Erythroblast (primary cell): ENCODE measurements around the gene NRXN3.

Source experiments
- DNase-seq, 2 experiments: peaks; one replicate each; lab custom pipeline; 2025; lab: John Stamatoyannopoulos, UW
- GATA1 ChIP-seq: IDR thresholded peaks from 2 replicates; pipeline ENCODE4 v1.6.1; 2011; ENCODE audit warnings: low read depth, mild to moderate bottlenecking, control low read depth, low read length, moderate library complexity
- POLR2A ChIP-seq: IDR thresholded peaks from 2 replicates; pipeline ENCODE4 v1.6.1; 2011; ENCODE audit warnings: mild to moderate bottlenecking, low read length

The NRXN3 gene

DNA sequence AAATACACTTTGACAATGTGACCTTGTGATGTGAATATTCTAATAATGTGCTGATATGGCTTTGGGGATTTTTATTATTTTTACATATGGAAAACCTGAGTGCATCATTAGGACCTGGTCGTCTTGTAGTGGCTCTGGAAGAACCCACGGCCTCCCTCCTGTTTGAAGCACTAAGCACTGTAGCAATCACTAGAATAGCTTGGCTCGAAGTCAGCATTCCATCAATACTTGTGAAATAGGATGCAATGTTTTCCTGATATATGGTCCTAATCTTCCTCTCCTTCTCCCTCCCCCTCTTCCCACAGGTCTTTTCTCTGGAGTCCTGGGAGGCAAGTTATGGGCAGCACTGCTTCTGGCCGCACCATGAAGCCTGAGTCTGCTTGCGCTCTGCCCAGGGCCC is 71.9 kb downstream of the NRXN3 start:
- TF ChIP-seq POLR2A (no peak), GATA1 (no peak)
- no peak for DNase-seq

DNA sequence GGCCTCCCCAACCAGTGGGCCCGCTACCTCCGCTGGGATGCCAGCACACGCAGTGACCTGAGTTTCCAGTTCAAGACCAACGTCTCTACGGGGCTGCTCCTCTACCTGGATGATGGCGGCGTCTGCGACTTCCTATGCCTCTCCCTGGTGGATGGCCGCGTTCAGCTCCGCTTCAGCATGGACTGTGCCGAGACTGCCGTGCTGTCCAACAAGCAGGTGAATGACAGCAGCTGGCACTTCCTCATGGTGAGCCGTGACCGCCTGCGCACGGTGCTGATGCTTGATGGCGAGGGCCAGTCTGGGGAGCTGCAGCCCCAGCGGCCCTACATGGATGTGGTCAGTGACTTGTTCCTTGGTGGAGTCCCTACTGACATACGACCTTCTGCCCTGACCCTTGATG is 73.0 kb downstream of the NRXN3 start:
- TF ChIP-seq POLR2A (no peak), GATA1 (no peak)
- DNase-seq: no peak

DNA sequence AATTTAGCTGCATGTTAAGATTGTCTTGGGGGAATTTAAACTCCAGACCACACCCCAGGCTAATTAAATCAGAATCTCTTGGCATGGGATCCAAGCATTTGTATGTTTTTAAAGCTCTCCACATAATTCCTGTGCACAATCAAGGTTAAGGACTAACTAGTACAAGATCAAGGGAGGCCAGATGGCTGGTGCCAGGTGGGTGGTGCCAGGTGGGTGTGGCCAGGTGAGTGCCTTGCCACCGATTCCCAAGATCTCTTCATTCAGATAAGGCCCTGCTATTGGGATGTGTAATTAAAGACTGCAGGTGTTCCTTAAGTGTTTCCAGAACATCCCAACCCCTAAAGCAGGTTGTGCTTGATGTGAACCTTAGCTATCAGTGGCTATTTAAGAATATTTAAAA is 75.1 kb downstream of the NRXN3 start:
- no peak for TF ChIP-seq GATA1
- no peak for TF ChIP-seq POLR2A
- DNase-seq: no peak

DNA sequence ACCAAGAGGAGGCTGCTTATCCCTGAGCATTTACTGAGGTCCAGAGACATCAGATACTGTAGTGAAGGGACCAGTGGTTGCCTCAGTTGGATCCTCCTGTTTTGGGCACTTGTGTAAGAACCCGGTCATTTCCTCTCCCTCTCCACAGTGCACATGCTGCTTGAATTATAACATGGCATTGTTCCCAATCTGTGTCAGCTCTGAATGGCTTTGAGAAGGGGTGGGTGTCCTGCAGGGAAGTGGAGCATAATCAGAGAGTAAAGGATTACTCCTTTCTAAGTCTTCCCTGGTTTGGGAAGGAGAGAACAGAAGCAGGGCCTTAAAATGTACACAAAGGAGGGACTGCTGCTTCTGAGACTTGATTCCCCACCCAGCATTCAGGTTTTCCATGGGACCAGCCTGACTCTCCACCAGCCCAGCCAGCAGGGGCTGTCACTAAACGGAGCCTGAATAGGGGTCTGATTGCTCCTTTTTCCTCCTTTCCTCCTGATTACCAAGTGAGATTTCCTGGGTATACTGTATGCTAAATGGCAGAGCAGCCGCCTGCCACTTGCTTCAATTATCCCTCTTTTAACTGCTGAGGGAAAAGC is 78.4 kb downstream of the NRXN3 start:
- TF ChIP-seq POLR2A (no peak), GATA1 (no peak)
- no peak for DNase-seq

DNA sequence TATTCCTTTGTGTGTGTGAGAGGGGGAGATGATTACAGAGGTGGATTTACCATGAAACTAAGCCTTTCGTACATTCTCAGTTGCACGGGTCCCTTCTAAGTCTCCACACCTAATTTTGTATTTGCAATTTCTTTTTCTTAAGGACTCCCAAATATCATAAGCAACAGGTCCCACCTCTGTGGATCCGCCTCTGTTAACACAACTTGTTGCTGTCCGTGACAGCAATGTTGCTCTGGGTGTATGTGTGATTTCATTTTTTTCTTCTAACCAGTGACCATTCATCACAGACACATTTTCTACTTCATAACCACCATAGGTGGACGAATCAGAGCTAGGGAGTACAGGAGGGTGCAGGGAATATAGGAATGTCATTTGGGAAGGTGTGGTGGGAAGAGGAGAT is 81.1 kb downstream of the NRXN3 start:
- DNase-seq: no peak
- TF ChIP-seq GATA1 (no peak), POLR2A (no peak)

DNA sequence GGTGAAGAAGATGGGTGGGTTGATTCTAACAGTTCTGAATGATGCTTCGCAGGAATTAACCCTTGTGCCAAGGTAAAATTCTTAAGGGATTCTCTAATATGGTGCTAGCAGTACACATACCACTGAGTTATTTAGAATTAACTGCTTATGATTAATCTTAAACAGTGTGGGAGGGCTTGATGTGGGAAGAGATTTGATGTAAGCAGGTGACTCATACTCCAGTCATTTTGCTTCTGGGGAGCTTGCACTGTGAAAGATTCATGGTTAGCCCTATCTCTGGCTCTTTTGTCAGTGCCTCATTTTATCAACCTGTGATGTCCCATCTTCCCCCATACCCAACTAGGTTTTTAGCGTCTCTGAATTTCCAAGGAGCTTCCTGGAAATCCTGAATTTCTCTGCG is 83.8 kb downstream of the NRXN3 start:
- TF ChIP-seq POLR2A: no peak
- TF ChIP-seq GATA1: no peak
- DNase-seq: no peak

DNA sequence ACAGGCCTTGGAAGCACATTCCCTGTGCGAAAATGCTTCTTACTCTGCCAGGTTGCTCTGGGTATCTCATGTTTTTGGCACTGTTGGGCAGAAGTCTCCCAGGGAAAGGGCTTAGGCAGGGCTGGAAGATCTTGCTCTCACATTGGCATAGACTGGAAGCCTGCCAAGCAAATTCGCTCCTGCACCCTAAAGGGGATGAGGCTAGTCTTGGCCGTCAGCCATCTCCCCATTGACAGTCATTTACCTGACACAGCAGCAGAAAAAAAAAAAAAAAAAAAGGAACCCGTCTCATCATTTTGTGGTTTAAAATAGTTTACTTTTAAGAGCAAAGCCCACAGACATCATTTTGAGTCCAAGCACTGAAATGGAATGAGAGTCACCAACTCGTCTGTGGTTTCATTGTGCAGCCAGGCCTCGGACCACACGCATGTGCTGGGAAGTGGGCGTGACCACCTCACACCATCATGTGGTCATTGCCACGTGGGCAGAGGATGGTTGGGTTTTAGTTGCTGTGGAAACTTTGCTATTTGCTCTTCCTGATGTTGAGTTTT is 84.8 kb downstream of the NRXN3 start:
- TF ChIP-seq GATA1 (no peak), POLR2A (no peak)
- DNase-seq: no peak

DNA sequence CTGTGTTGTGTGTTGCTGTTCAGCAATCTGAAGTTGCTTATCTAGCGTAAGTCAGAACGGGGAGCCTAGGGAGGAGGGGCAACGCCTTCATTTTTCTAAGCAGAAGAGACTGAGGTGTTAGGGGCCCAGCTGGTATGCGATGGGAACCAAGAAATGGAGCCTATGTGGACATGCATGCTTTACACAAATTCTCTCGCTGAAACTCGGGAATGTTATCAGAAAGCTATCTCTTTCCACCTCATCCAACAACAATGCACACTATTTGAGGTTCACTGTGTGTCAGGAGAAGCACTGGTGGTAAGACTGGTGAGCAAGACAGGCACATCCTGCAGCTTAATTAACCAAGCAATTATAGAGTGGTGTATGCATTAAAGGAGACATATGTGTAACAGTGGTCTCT is 89.7 kb downstream of the NRXN3 start:
- TF ChIP-seq GATA1 (no peak), POLR2A (no peak)
- peak in 1 of 2 experiments; percentile 14 for DNase-seq

DNA sequence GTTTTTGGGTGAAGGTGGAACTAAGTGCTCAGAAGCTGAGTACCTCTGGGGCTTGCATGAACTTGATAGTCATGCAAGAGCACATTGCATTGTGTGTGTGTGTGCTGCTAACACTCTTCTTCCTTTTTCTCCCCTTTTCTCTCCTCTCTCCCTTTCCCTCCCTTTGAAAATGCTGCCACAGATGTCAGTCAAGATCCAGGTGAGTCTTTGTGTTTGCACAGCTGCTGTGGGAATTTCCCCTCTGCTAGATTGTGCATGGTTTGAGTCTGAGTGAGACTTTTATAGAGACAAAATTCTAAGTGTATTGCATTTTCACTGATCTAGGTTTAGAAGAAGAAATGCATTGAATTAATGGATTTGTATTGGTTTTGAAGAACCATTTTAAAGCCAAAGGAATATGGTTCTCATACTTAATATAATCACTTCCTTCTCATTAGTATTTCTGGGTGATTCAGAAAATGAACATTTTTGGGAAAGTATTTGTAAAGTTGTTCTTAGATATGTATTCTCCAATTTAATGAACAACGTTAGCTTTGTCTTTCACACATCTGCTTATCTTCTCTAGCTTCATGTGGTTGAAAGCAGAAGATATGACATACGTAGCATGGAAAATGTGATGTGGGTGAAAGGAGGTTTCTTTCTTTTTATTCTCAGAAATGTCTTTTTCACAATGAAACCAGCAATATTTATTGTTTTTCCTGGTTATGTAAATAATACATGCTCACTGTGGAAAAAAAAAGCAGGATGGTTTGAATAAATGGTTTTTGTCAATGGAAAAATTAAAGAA is 108.5 kb downstream of the NRXN3 start:
- no peak for TF ChIP-seq POLR2A
- TF ChIP-seq GATA1: no peak
- peak; percentile 37 to 72 for DNase-seq

DNA sequence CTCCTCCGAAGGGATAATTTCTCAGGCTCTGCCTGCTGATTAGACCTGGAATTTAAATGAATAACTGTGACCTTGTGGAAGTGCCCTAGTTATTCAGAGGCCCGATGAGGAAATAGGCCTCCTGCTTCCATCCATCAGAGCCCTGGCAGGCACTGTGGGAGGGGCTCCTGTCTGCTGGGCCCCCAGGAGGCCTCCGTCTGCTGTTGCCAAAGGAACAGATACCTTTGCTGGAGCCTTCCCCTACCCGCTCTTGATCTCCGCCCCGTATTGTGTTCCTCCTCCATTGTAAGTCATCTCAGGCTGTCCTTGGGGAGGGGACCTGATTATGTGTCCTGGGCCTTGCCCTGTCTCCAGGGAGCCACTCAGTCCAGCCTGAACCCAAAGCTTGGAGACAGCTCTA is 112.3 kb downstream of the NRXN3 start:
- DNase-seq: no peak
- no peak for TF ChIP-seq GATA1
- no peak for TF ChIP-seq POLR2A

DNA sequence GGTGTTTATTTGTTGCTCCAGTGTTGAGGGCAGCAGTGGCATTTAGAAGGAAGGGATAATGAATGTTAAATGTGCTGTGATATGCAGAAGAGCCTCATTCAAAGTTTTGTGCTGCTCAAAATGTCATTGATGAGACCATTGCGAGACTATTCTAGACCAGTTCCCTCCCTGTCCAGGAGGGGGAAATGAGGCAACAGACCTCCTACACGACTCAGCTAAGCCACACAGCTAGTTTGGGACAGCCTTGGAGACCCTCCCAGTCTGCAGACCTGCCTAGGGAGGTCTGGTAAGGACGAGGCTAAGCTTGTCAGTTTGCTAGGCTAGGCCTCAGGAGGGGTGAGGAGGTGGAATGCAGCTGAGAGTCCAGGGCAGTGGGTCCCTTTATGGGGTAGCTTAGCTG is 116.0 kb downstream of the NRXN3 start:
- TF ChIP-seq GATA1 (no peak), POLR2A (no peak)
- DNase-seq: peak in 1 of 2 experiments; percentile 6

DNA sequence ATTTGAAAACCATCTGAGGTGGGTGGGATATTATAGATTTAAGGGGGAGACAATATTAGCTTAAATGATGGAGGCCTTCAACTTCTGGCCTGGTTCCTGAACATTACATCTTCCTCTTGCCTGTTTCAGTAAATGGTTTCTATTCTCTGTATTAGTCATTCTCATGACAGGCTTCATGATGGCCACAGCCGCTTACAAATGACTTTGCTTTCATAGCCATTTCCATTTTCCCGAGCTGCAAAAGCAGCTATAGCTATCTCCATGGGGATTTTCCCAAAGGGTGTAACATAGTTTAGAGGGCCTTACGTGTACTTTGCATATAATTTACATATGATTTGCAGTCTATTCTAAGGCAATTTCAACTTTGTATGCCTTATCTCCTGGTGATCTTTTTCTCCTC is 121.8 kb downstream of the NRXN3 start:
- no peak for DNase-seq
- TF ChIP-seq POLR2A (no peak), GATA1 (no peak)

DNA sequence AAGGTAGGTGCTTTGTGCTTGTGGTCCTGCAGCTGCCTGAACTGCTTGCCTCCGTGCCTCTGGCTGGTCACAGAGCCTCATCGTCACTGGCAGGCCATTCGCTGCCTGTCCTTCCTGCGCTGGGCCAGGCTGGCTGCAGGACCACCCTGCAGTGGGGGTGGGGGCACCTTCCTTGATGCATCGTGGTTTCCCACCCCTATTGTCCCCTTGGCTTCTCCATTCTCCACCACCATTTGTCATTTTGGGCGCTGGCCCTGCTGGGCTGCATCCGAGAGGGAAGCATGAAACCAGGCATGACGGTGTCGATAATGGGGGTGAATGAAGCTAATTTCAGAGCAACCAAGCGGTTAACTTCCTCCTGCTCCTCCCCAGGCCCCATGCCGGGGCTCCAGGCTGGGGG is 127.7 kb downstream of the NRXN3 start:
- TF ChIP-seq POLR2A (no peak), GATA1 (no peak)
- no peak for DNase-seq

DNA sequence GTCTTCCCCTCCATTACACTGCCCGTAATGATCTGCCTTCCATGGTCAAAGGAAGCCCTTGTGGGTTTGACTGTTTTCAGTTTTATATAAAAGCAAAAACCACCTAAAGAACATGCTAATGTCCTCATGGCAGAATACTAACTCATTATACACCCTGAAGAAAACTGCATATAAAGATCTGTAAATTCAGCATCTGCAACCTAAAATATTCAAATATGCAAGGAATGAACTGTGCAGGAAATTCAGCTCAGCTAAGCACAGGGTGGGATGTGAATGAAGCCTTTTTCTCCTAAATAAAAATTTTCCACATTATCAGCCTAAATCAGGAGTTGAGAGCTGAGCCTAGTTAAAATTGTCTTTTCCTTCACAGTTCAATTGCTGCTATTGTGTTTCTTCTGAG is 128.1 kb downstream of the NRXN3 start:
- DNase-seq: no peak
- TF ChIP-seq GATA1 (no peak), POLR2A (no peak)
